ENCODE results near the gene ETV3.

Gene ETV3

DNA sequence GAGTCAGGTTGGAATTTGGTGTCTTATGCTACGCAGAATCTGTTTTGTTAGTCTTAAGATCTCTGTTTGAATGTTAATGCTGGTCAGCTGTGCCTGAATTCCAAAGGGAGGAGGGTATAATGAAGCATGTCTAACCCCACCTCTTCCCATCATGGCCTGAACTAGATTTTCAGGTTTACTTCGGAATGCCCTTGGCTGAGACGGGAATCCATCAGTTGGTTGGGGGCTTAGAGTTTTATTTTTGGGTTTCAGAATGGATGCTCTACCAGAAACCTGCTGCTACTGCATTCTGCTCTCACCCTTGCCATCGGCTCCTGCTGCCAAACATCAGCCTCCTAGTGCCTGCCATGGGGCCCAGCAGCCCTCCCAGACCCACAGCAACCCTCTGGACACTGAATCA, 24.1 kb upstream of the ETV3 start:
- Histone ChIP-seq H3K9me2 (replicated peaks; ENCODE audit: control insufficient read depth, low read length) (no peaks in the 10 kb centered on the region), H3K79me2 (ENCODE audit: control insufficient read depth, low read length) (no peaks in the 10 kb centered on the region), H3K4me1 (ENCODE audit: control insufficient read depth, low read length) (peaks cover 2% of the 10 kb centered on the region), H3K9me3 (ENCODE audit: control insufficient read depth, insufficient read depth, low read length) (no peaks in the 10 kb centered on the region), H3K27ac (ENCODE audit: low read depth, low read length) (no peak overlapping the region), H3K36me3 (ENCODE audit: control insufficient read depth, low read length) (no peaks in the 10 kb centered on the region), H3K4me2 (ENCODE audit: low read length) (no peak overlapping the region), H3K27me3 (ENCODE audit: control insufficient read depth, low read length) (peaks cover 28% of the 10 kb centered on the region), H3K4me3 (ENCODE audit: low read length) (no peak overlapping the region), H4K20me1 (ENCODE audit: control insufficient read depth, insufficient read depth, low read depth, low read length) (no peaks in the 10 kb centered on the region), H3F3A (ENCODE audit: control insufficient read depth, insufficient read depth) (no peaks in the 10 kb centered on the region)
- no peak for TF ChIP-seq EZH2phosphoT487 (IDR thresholded peaks at IDR 0.05; ENCODE audit: borderline replicate concordance, low read length)
- TF ChIP-seq, protein P1, sequence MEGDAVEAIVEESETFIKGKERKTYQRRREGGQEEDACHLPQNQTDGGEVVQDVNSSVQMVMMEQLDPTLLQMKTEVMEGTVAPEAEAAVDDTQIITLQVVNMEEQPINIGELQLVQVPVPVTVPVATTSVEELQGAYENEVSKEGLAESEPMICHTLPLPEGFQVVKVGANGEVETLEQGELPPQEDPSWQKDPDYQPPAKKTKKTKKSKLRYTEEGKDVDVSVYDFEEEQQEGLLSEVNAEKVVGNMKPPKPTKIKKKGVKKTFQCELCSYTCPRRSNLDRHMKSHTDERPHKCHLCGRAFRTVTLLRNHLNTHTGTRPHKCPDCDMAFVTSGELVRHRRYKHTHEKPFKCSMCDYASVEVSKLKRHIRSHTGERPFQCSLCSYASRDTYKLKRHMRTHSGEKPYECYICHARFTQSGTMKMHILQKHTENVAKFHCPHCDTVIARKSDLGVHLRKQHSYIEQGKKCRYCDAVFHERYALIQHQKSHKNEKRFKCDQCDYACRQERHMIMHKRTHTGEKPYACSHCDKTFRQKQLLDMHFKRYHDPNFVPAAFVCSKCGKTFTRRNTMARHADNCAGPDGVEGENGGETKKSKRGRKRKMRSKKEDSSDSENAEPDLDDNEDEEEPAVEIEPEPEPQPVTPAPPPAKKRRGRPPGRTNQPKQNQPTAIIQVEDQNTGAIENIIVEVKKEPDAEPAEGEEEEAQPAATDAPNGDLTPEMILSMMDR (IDR thresholded peaks at IDR 0.05; ENCODE audit: low read depth, low read length, poor library complexity, severe bottlenecking): no peak

DNA sequence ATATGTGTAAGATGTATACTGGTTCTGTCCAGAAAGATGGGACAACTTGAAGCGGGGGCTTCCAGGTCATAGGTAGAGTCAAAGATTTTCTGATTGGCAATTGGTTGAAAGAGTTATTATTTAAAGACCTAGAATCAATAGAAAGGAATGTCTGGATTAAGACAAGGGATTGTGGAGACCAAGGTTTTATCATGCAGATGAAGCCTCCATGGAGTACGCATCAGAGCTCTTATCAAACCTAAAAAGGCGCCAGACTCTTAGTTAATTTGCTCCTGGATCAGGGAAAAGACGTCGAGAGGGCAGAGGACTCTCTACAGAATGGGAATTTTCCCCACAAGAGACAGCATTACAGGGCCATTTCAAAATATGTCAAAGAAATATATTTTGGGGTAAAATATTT, 23.7 kb upstream of the ETV3 start:
- no peaks in the 10 kb centered on the region for H3K36me3 ChIP-seq (ENCODE audit: control insufficient read depth, low read length)
- H3K27me3 ChIP-seq (ENCODE audit: control insufficient read depth, low read length): peaks cover 29% of the 10 kb centered on the region
- no peaks in the 10 kb centered on the region for H4K20me1 ChIP-seq (ENCODE audit: control insufficient read depth, insufficient read depth, low read depth, low read length)
- H3K27ac ChIP-seq (ENCODE audit: low read depth, low read length): no peak overlapping the region
- no peak for TF ChIP-seq EZH2phosphoT487 (IDR thresholded peaks at IDR 0.05; ENCODE audit: borderline replicate concordance, low read length)
- TF ChIP-seq, protein P1 (IDR thresholded peaks at IDR 0.05; ENCODE audit: low read depth, low read length, poor library complexity, severe bottlenecking): no peak
- no peak overlapping the region for H3K4me3 ChIP-seq (ENCODE audit: low read length)
- H3K9me2 ChIP-seq (replicated peaks; ENCODE audit: control insufficient read depth, low read length): no peaks in the 10 kb centered on the region
- H3K4me2 ChIP-seq (ENCODE audit: low read length): no peak overlapping the region
- H3F3A ChIP-seq (ENCODE audit: control insufficient read depth, insufficient read depth): no peaks in the 10 kb centered on the region
- no peaks in the 10 kb centered on the region for H3K79me2 ChIP-seq (ENCODE audit: control insufficient read depth, low read length)
- no peaks in the 10 kb centered on the region for H3K9me3 ChIP-seq (ENCODE audit: control insufficient read depth, insufficient read depth, low read length)
- H3K4me1 ChIP-seq (ENCODE audit: control insufficient read depth, low read length): no peaks in the 10 kb centered on the region

DNA sequence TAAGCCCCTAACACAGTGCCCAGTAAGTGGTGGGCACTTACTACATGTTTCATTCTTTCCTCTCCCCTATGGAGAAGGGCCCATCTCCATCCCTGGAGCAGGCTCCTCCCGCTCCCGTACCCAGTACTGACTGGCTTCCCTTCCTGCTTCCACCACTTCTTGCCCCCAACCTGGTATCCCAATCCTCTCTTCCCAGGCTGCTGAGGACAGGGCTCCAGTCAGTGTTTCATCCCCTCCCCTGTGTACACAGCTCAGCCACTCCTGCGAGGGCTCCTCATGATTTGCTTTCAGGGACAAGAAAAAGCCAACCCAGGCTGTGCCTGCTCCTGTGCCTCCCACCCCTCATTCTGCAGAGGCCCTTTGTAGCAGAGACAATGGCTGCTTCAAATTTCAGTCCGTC, 20.8 kb upstream of the ETV3 start:
- TF ChIP-seq EZH2phosphoT487 (IDR thresholded peaks at IDR 0.05; ENCODE audit: borderline replicate concordance, low read length): no peak
- TF ChIP-seq, protein P1 (IDR thresholded peaks at IDR 0.05; ENCODE audit: low read depth, low read length, poor library complexity, severe bottlenecking): no peak
- Histone ChIP-seq H3K4me1 (ENCODE audit: control insufficient read depth, low read length) (no peaks in the 10 kb centered on the region), H3K27me3 (ENCODE audit: control insufficient read depth, low read length) (peaks cover 43% of the 10 kb centered on the region)

More for the DNA sequence above, 20.8 kb upstream of the ETV3 start:
- Histone ChIP-seq H3K9me2 (replicated peaks; ENCODE audit: control insufficient read depth, low read length) (no peaks in the 10 kb centered on the region), H3F3A (ENCODE audit: control insufficient read depth, insufficient read depth) (no peaks in the 10 kb centered on the region), H3K9me3 (ENCODE audit: control insufficient read depth, insufficient read depth, low read length) (no peaks in the 10 kb centered on the region), H3K27ac (ENCODE audit: low read depth, low read length) (no peak overlapping the region), H3K4me2 (ENCODE audit: low read length) (no peak overlapping the region), H3K4me3 (ENCODE audit: low read length) (no peak overlapping the region), H4K20me1 (ENCODE audit: control insufficient read depth, insufficient read depth, low read depth, low read length) (no peaks in the 10 kb centered on the region), H3K79me2 (ENCODE audit: control insufficient read depth, low read length) (no peaks in the 10 kb centered on the region), H3K36me3 (ENCODE audit: control insufficient read depth, low read length) (no peaks in the 10 kb centered on the region)
